T-helper 2 cell treated with Interferon-gamma antibody and Interleukin-4, amounts not matched to agents 5 μg/mL and 100 μg/mL, for 36 hours (primary cell): Measurements from ENCODE around the gene ETFBKMT.

ENCODE experiments used
- DNase-seq: peaks from one replicate; pipeline ENCODE4 v3.0.0; 2021; ENCODE audit warnings: low spot score
- H3K27ac Mint-ChIP-seq: one replicate; pipeline ENCODE4 v1.8.0; 2021; ENCODE audit warnings: mild to moderate bottlenecking, mixed read lengths
- H3K27me3 Mint-ChIP-seq: one replicate; pipeline ENCODE4 v1.8.0; 2021; ENCODE audit warnings: low read depth, mixed read lengths
- H3K36me3 Mint-ChIP-seq: one replicate; pipeline ENCODE4 v1.8.0; 2021; ENCODE audit warnings: low read depth, mixed read lengths
- H3K4me1 Mint-ChIP-seq: one replicate; pipeline ENCODE4 v1.8.0; 2021; ENCODE audit warnings: low read depth, mixed read lengths
- H3K4me3 Mint-ChIP-seq: one replicate; pipeline ENCODE4 v1.8.0; 2022; ENCODE audit warnings: mild to moderate bottlenecking, moderate library complexity, mixed read lengths
- H3K9me3 Mint-ChIP-seq: one replicate; pipeline ENCODE4 v1.8.0; 2021; ENCODE audit warnings: mixed read lengths

ETFBKMT gene

GRCh38 chr12:31659087-31659942 is at the start of gene ETFBKMT:
TSS of gene ETFBKMT (plus strand) at chr12:31659688. CDS start at chr12:31661954, 2,266 bp downstream.
- Mint-ChIP-seq H3K4me1 (peaks cover 15% of the 10 kb centered on the region), H3K27ac (peak within 1 kb of the TSS; percentile 99), H3K4me3 (peak within 1 kb of the TSS; percentile 97), H3K36me3 (no peaks in the 10 kb centered on the region), H3K9me3 (no peaks in the 10 kb centered on the region), H3K27me3 (no peaks in the 10 kb centered on the region)
- peak; percentile 95 for DNase-seq

- no peak for DNase-seq
- Mint-ChIP-seq H3K4me1 (no peaks in the 10 kb centered on the region), H3K9me3 (peaks cover 14% of the 10 kb centered on the region), H3K27ac (no peak overlapping the region), H3K36me3 (no peaks in the 10 kb centered on the region), H3K27me3 (peaks cover 2% of the 10 kb centered on the region), H3K4me3 (no peak overlapping the region)
These were observed 46.7 kb upstream of the ETFBKMT start for GRCh38 chr12:31612819-31613218.

- no peak overlapping the region for H3K4me3 Mint-ChIP-seq
- H3K27ac Mint-ChIP-seq: no peak overlapping the region
- H3K9me3 Mint-ChIP-seq: no peaks in the 10 kb centered on the region
- DNase-seq: no peak
- no peaks in the 10 kb centered on the region for H3K36me3 Mint-ChIP-seq
- peaks cover 2% of the 10 kb centered on the region for H3K4me1 Mint-ChIP-seq
- H3K27me3 Mint-ChIP-seq: no peaks in the 10 kb centered on the region
These were observed 41.1 kb upstream of the ETFBKMT start for GRCh38 chr12:31618228-31619025.

- Mint-ChIP-seq H3K9me3 (no peaks in the 10 kb centered on the region), H3K36me3 (no peaks in the 10 kb centered on the region), H3K4me1 (peaks cover 2% of the 10 kb centered on the region), H3K27me3 (no peaks in the 10 kb centered on the region), H3K27ac (no peak overlapping the region), H3K4me3 (no peak overlapping the region)
- DNase-seq: no peak
These were observed 39.2 kb upstream of the ETFBKMT start for GRCh38 chr12:31620311-31620710.

- no peak for DNase-seq
- no peaks in the 10 kb centered on the region for H3K36me3 Mint-ChIP-seq
- H3K9me3 Mint-ChIP-seq: no peaks in the 10 kb centered on the region
- H3K27ac Mint-ChIP-seq: no peak overlapping the region
- H3K4me3 Mint-ChIP-seq: no peak overlapping the region
- no peaks in the 10 kb centered on the region for H3K27me3 Mint-ChIP-seq
- peaks cover 2% of the 10 kb centered on the region for H3K4me1 Mint-ChIP-seq
These were observed 37.5 kb upstream of the ETFBKMT start for GRCh38 chr12:31622038-31622437.

GRCh38 chr12:31626270-31626995 is 33.1 kb upstream of the ETFBKMT start:
- Mint-ChIP-seq H3K27me3 (no peaks in the 10 kb centered on the region), H3K9me3 (no peaks in the 10 kb centered on the region), H3K27ac (no peak overlapping the region), H3K4me3 (no peak overlapping the region), H3K36me3 (no peaks in the 10 kb centered on the region), H3K4me1 (no peaks in the 10 kb centered on the region)
- DNase-seq: no peak

- Mint-ChIP-seq H3K27me3 (no peaks in the 10 kb centered on the region), H3K9me3 (no peaks in the 10 kb centered on the region), H3K36me3 (no peaks in the 10 kb centered on the region), H3K27ac (no peak overlapping the region), H3K4me1 (no peaks in the 10 kb centered on the region), H3K4me3 (no peak overlapping the region)
- DNase-seq: no peak
These were observed 31.9 kb upstream of the ETFBKMT start for GRCh38 chr12:31627456-31628054.

- Mint-ChIP-seq H3K36me3 (no peaks in the 10 kb centered on the region), H3K27ac (no peak overlapping the region), H3K4me3 (no peak overlapping the region), H3K4me1 (no peaks in the 10 kb centered on the region), H3K9me3 (no peaks in the 10 kb centered on the region), H3K27me3 (no peaks in the 10 kb centered on the region)
- no peak for DNase-seq
These were observed 29.4 kb upstream of the ETFBKMT start for GRCh38 chr12:31629756-31630732.

GRCh38 chr12:31631023-31631724 is 28.3 kb upstream of the ETFBKMT start:
- H3K27ac Mint-ChIP-seq: no peak overlapping the region
- H3K36me3 Mint-ChIP-seq: no peaks in the 10 kb centered on the region
- no peaks in the 10 kb centered on the region for H3K27me3 Mint-ChIP-seq
- no peaks in the 10 kb centered on the region for H3K4me1 Mint-ChIP-seq
- H3K4me3 Mint-ChIP-seq: no peak overlapping the region
- no peak for DNase-seq
- H3K9me3 Mint-ChIP-seq: no peaks in the 10 kb centered on the region

- Mint-ChIP-seq H3K27me3 (no peaks in the 10 kb centered on the region), H3K27ac (no peak overlapping the region), H3K9me3 (no peaks in the 10 kb centered on the region), H3K36me3 (no peaks in the 10 kb centered on the region), H3K4me3 (no peak overlapping the region), H3K4me1 (peaks cover 2% of the 10 kb centered on the region)
- DNase-seq: no peak
These were observed 27.7 kb upstream of the ETFBKMT start for GRCh38 chr12:31631809-31632208.

GRCh38 chr12:31633464-31633863 is 26.0 kb upstream of the ETFBKMT start:
- Mint-ChIP-seq H3K27me3 (no peaks in the 10 kb centered on the region), H3K4me1 (peaks cover 2% of the 10 kb centered on the region), H3K9me3 (no peaks in the 10 kb centered on the region), H3K36me3 (no peaks in the 10 kb centered on the region), H3K4me3 (no peak overlapping the region), H3K27ac (no peak overlapping the region)
- DNase-seq: no peak

- no peak for DNase-seq
- no peaks in the 10 kb centered on the region for H3K27me3 Mint-ChIP-seq
- no peak overlapping the region for H3K4me3 Mint-ChIP-seq
- peaks cover 2% of the 10 kb centered on the region for H3K4me1 Mint-ChIP-seq
- H3K9me3 Mint-ChIP-seq: no peaks in the 10 kb centered on the region
- no peak overlapping the region for H3K27ac Mint-ChIP-seq
- H3K36me3 Mint-ChIP-seq: no peaks in the 10 kb centered on the region
These were observed 24.9 kb upstream of the ETFBKMT start for GRCh38 chr12:31634620-31635019.
